ENCODE data around the gene OR52B2.

OR52B2 gene

DNA sequence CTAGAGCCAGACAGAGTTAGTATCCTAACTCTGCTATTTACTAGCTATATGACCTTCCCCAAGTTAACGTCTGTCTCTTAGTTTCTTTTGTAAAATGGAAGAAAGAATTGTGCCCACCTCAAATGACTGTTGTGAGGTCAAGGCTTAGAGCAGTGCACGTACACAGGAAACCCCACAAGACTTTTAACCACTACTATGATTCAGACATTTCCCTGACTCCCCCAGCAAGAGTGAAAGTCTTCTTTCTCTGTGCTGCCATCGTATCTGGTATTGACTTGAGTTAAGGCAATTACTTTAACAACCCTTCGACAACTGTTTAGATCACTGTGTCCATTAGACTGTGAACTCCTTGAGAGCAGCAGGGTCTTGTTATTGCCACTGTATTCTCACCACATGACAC, 26.3 kb upstream of the OR52B2 start:
- H2AFZ ChIP-seq (ENCODE audit: low read depth) = no peak overlapping the region
- TF ChIP-seq CTCF (conservative IDR thresholded peaks at IDR 0.05; ENCODE audit: low read depth, low read length) = no peak
- no peak overlapping the region for H3K4me3 ChIP-seq (IDR thresholded peaks at IDR 0.05; ENCODE audit: insufficient read depth, low read depth, low read length)
- H3K4me2 ChIP-seq = no peak overlapping the region
- H3K9ac ChIP-seq = no peak overlapping the region
- no peaks in the 10 kb centered on the region for H3K79me2 ChIP-seq (ENCODE audit: insufficient read depth, low read depth)
- no peaks in the 10 kb centered on the region for H3K36me3 ChIP-seq (ENCODE audit: insufficient read depth)
- H3K27me3 ChIP-seq (ENCODE audit: insufficient read depth, low read depth) = no peaks in the 10 kb centered on the region
- H3K4me1 ChIP-seq (ENCODE audit: low read depth, poor library complexity, severe bottlenecking) = no peaks in the 10 kb centered on the region
- H3K27ac ChIP-seq = no peak overlapping the region
- H4K20me1 ChIP-seq (ENCODE audit: insufficient read depth) = no peaks in the 10 kb centered on the region

DNA sequence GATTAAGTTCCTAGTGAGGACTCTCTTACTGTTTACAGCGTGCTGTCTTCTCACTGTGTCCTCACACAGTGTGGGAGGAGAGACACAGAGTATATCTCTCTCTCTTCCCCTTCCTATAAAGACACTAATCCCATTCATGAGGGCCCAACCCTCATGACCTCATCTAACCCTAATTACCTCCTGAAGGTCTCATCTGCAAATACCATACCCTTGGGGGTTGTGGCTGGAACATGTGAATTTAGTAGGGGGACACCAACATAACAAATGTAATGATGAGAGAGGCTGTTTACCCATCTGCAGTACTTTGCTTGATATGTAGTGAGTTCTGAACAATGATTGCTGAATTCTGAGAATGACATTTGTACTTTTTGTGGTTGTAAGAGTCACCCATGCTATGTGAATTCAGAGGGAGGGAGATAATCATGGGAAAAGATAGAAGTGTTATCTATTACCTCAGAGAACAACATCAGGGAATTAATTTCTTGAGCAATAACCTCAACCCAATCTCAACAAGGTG, 24.0 kb upstream of the OR52B2 start:
- H3K4me3 ChIP-seq (IDR thresholded peaks at IDR 0.05; ENCODE audit: insufficient read depth, low read depth, low read length) = no peak overlapping the region
- H3K36me3 ChIP-seq (ENCODE audit: insufficient read depth) = no peaks in the 10 kb centered on the region
- H2AFZ ChIP-seq (ENCODE audit: low read depth) = no peak overlapping the region
- H3K4me2 ChIP-seq = no peak overlapping the region
- no peak overlapping the region for H3K27ac ChIP-seq
- H3K79me2 ChIP-seq (ENCODE audit: insufficient read depth, low read depth) = no peaks in the 10 kb centered on the region
- TF ChIP-seq CTCF (conservative IDR thresholded peaks at IDR 0.05; ENCODE audit: low read depth, low read length) = no peak
- H3K9ac ChIP-seq = no peak overlapping the region
- H3K4me1 ChIP-seq (ENCODE audit: low read depth, poor library complexity, severe bottlenecking) = no peaks in the 10 kb centered on the region
- no peaks in the 10 kb centered on the region for H4K20me1 ChIP-seq (ENCODE audit: insufficient read depth)
- H3K27me3 ChIP-seq (ENCODE audit: insufficient read depth, low read depth) = no peaks in the 10 kb centered on the region

DNA sequence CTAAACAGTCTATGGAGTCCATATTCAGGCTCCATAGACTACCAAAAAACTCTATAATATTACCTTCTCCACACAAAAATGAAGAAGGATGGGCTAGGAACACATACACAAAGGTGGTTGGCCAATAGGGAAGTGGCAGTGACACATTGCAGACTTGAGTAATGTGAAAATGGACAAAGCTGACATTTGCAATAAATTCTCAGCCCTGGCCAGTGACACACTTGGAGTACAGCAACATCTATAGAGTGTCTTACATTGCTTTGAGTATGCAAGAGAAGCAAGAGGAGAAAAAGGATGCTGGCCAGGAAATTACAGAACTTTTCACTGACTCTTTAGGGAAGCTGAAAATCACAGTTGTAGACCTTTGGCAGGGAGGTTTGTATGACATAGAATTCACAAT, 21.6 kb upstream of the OR52B2 start:
- Histone ChIP-seq H3K4me2 (no peak overlapping the region), H2AFZ (ENCODE audit: low read depth) (no peak overlapping the region), H3K4me3 (IDR thresholded peaks at IDR 0.05; ENCODE audit: insufficient read depth, low read depth, low read length) (no peak overlapping the region), H3K9ac (no peak overlapping the region), H3K36me3 (ENCODE audit: insufficient read depth) (no peaks in the 10 kb centered on the region), H3K79me2 (ENCODE audit: insufficient read depth, low read depth) (no peaks in the 10 kb centered on the region), H3K4me1 (ENCODE audit: low read depth, poor library complexity, severe bottlenecking) (no peaks in the 10 kb centered on the region), H4K20me1 (ENCODE audit: insufficient read depth) (no peaks in the 10 kb centered on the region), H3K27ac (no peak overlapping the region), H3K27me3 (ENCODE audit: insufficient read depth, low read depth) (no peaks in the 10 kb centered on the region)
- no peak for TF ChIP-seq CTCF (conservative IDR thresholded peaks at IDR 0.05; ENCODE audit: low read depth, low read length)

DNA sequence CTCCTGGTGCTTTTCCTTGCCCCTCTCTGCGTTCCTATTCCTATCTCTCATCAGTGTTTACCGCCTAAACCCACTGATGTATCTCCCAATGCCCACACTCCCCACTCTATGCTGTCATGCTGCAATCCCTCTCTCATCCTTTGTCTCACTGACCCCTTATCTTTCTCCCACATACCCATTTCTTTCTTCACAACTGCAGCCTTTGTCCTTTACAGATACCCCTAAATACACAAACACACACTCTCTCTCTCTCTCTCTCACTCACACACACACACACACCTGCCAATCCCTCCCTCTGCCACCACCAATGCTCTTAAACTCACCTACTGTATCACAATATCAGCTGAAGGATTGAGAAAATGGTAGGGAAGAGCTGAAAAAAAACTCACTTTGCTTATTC, 5.3 kb upstream of the OR52B2 start:
- no peak overlapping the region for H3K4me2 ChIP-seq

More for the DNA sequence above, 5.3 kb upstream of the OR52B2 start:
- no peak overlapping the region for H3K27ac ChIP-seq
- no peak overlapping the region for H3K9ac ChIP-seq
- H3K4me1 ChIP-seq (ENCODE audit: low read depth, poor library complexity, severe bottlenecking) = no peaks in the 10 kb centered on the region
- H2AFZ ChIP-seq (ENCODE audit: low read depth) = no peak overlapping the region
- H3K79me2 ChIP-seq (ENCODE audit: insufficient read depth, low read depth) = no peaks in the 10 kb centered on the region
- no peaks in the 10 kb centered on the region for H3K27me3 ChIP-seq (ENCODE audit: insufficient read depth, low read depth)
- no peaks in the 10 kb centered on the region for H3K36me3 ChIP-seq (ENCODE audit: insufficient read depth)
- H4K20me1 ChIP-seq (ENCODE audit: insufficient read depth) = no peaks in the 10 kb centered on the region
- TF ChIP-seq CTCF (conservative IDR thresholded peaks at IDR 0.05; ENCODE audit: low read depth, low read length) = no peak
- H3K4me3 ChIP-seq (IDR thresholded peaks at IDR 0.05; ENCODE audit: insufficient read depth, low read depth, low read length) = no peak overlapping the region

Measured in KMS-11 (cell line).